GM19395 (cell line): Measurements from ENCODE around the gene ERCC6L2.

Source experiments
- ATAC-seq: cut with Tn5 transposase; IDR thresholded peaks from one replicate; pipeline ENCODE4 v1.9.1; 2021; ENCODE audit warnings: mild to moderate bottlenecking, moderate library complexity; ENCODE audit not compliant: unreplicated experiment

The ERCC6L2 gene

GRCh38 chr9:95857896-95858295 lies 17.6 kb upstream of the ERCC6L2 start:
- ATAC-seq, result peak; percentile 48

GRCh38 chr9:95862343-95862742 lies 13.1 kb upstream of the ERCC6L2 start:
- ATAC-seq, result no peak

GRCh38 chr9:95864852-95865580 lies 10.5 kb upstream of the ERCC6L2 start:
- ATAC-seq, result no peak

- ATAC-seq, result no peak
Measured at GRCh38 chr9:95870352-95870751, 5.1 kb upstream of the ERCC6L2 start.

GRCh38 chr9:95870906-95871305 lies 4.6 kb upstream of the ERCC6L2 start:
- ATAC-seq, result no peak

- ATAC-seq, result no peak
Measured at GRCh38 chr9:95874303-95874988, 1.0 kb upstream of the ERCC6L2 start.

GRCh38 chr9:95874989-95875304 lies 544 bp upstream of the ERCC6L2 start:
- ATAC-seq, result no peak

GRCh38 chr9:95876138-95876444 lies 600 bp downstream of the ERCC6L2 start:
- peak; percentile 38 for ATAC-seq

- ATAC-seq, result no peak
Measured at GRCh38 chr9:95876595-95876994, 1.1 kb downstream of the ERCC6L2 start.

GRCh38 chr9:95877984-95878383 lies 2.5 kb downstream of the ERCC6L2 start:
- ATAC-seq, result no peak

- no peak for ATAC-seq
Measured at GRCh38 chr9:95879591-95879990, 4.1 kb downstream of the ERCC6L2 start.

GRCh38 chr9:95880021-95880690 lies 4.7 kb downstream of the ERCC6L2 start:
- ATAC-seq, result no peak

- ATAC-seq, result no peak
Measured at GRCh38 chr9:95887926-95888497, 12.5 kb downstream of the ERCC6L2 start.

GRCh38 chr9:95890594-95890993 lies 15.1 kb downstream of the ERCC6L2 start:
- no peak for ATAC-seq

- no peak for ATAC-seq
Measured at GRCh38 chr9:95891067-95891671, 15.7 kb downstream of the ERCC6L2 start.

GRCh38 chr9:95892690-95893089 lies 17.2 kb downstream of the ERCC6L2 start:
- no peak for ATAC-seq

- no peak for ATAC-seq
Measured at GRCh38 chr9:95896580-95896979, 21.1 kb downstream of the ERCC6L2 start.

GRCh38 chr9:95901506-95901905 lies 26.0 kb downstream of the ERCC6L2 start:
- ATAC-seq, result no peak

- ATAC-seq, result no peak
Measured at GRCh38 chr9:95903398-95903797, 27.9 kb downstream of the ERCC6L2 start.

GRCh38 chr9:95907794-95908193 lies 32.3 kb downstream of the ERCC6L2 start:
- no peak for ATAC-seq

- no peak for ATAC-seq
Measured at GRCh38 chr9:95910023-95910707, 34.7 kb downstream of the ERCC6L2 start.
